GM18526 (cell line): ENCODE data around the gene MED9.

Experiments
- POLR2A ChIP-seq: IDR thresholded peaks from 3 replicates; pipeline ENCODE4 v1.6.1; 2011; ENCODE audit not compliant: insufficient read length; ENCODE audit errors: extremely low read depth

The MED9 gene

DNA sequence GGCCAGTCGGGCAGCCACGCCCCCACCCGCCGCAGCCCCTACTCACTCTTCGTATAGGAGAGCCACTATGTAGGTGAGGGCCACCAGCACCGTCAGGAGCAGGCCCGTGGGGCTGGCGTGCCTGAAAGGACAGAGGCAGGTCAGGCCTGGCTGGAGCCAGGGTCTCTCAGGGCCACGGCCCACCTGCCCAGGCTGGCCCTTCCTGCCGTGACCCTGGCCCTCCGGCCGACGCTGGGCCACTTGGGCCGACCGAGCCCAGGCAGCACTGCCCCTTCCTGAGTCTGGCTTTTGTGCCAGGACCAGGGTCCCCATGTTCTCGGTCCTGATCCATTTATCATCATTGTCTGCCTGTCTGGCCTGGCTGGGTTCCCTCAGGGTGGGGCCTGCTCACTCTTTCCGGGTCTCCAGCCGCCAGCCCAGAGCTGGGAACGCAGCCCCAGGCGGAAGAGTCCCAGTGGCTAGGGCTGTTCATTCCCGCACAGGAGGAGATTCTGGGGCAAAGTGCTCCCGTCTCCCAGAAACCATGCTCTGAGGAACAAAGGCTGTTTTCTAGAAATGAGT is 29.5 kb downstream of the MED9 start:
- no peak for TF ChIP-seq POLR2A

GRCh38 chr17:17506893-17507464 is 30.2 kb downstream of the MED9 start:
- TF ChIP-seq POLR2A: no peak

- no peak for TF ChIP-seq POLR2A
Measured at GRCh38 chr17:17507465-17508011, 30.7 kb downstream of the MED9 start.

DNA sequence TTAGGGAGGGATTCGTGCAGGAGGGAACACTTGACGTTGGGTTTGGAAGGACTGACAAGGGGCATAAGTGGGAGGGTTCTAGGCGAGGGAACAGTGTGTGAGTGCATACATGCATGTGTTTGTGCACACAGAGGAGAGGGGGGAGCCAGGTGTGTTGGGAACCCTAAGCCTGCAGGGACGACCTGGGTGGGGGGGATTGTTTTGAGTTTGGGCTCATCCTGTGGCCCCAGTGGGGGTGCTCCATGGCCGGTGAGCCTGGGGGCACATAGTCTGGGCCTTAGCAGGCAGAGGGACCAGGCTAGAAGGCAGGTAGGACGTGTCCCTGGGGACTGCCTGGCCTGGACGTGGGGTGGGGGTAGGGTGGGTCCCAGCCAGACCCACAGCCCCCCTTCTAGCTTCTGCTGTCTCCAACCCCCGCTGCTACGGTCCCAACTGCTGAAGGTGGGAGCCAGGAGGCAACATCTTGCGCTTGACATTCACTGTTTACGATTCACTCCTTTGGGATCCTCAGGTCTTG is 31.3 kb downstream of the MED9 start:
- no peak for TF ChIP-seq POLR2A

GRCh38 chr17:17508646-17509591 is 32.1 kb downstream of the MED9 start:
- no peak for TF ChIP-seq POLR2A

- no peak for TF ChIP-seq POLR2A
Measured at GRCh38 chr17:17509601-17510425, 33.0 kb downstream of the MED9 start.

GRCh38 chr17:17510456-17511292 is 33.9 kb downstream of the MED9 start:
- TF ChIP-seq POLR2A: no peak

- no peak for TF ChIP-seq POLR2A
Measured at GRCh38 chr17:17511293-17511741, 34.5 kb downstream of the MED9 start.

DNA sequence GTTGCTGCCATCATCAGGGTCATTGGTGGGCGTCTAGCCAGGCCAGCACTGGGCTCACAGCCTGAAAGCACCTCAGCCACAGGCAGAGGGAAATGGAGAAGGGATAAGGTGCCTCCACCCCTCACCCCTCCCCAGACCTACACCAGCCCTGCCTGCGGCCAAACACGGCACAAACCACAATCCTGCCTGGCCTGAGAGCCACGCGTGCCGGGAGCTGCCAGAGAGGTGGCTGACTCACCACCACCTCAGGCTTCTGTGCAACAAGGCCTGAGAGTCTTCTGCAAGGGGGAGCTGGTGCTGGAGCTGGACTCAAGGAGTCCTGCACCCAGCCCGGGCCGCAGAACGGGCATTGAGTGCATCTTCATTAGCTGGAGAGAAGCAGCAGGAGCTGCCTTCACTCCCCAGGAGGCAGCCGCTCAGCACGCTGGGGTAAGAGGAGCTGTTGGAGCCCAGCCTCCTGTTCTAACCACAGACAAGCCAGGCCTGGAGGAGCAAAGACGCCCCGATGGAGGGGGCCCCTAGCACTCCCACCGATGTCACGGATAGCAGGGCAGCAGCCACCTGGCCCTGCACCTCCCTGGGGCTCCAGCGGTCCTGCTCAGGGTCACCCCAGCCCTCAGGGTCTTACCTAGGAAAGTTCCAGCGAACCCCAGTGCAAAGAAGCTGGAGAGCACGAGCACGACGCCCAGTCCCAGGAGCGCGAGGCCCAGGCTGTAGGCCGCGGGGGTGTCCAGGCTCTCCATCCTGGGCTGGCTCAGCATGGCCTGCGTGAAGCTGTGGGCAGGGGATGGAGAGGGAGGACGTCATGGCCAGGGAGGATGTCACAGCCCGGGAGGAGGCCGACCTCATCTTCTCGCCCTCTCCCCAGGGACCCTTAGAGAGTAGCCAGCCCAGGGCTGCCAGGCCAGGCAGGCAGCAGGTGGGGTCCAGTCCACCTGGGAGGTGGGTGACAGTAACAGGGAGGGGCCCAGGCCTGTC is 35.4 kb downstream of the MED9 start:
- no peak for TF ChIP-seq POLR2A

- TF ChIP-seq POLR2A: no peak
Measured at GRCh38 chr17:17512866-17513265, 36.1 kb downstream of the MED9 start.

DNA sequence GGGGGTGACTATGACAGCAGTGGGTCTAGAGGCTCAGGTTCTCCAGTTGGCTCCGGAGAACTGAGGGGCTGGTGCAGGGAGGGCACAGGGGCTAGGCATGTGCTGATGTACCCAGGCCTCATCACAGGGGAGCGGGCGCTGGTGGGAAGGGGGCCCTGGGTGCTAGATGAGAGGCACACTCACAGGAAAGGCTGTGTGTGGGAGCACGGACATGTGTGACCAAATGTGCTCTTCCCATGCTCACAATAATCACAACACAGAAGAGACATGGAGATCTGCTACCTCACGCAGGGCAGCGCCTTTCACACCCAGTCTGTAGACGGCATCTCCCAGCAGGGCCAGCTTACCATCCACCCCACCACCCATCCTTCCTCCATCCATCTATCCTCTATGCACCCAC is 36.8 kb downstream of the MED9 start:
- no peak for TF ChIP-seq POLR2A

DNA sequence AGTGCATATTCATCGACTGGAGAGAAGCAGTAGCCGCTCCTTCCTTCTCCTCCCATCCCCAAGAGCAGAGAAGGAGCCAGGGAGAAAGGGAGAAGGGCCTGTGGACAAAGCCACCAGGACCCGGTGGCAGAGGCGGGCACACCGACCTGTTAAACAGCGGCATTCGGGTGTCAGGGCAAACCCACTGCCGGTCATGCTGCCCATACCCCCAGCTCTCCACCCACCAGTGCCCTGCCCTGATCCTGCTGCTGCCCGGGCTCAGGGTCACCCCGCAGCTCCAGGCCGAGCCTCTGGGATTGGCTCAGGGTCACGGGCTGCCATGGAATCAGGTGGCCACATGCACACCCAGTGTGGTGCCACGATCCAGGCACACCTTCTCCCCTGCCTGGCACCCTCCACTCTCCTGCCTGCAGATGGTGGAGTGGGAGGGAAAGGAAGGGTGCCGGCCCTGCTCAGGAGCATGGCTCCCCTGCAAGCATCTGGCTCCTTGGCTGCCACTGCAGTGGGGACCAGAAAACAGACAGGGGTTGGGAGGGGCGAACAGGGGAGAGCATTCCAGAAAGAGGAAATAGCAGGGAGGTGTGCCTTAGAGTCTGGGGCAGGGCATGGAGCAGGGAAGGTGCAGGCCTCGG is 37.7 kb downstream of the MED9 start:
- no peak for TF ChIP-seq POLR2A
